Measurements from ENCODE around the gene ZNF331.

- TF ChIP-seq CTCF (IDR thresholded peaks at IDR 0.05; ENCODE audit: insufficient read depth, low read length, poor library complexity, severe bottlenecking): no peak
- TF ChIP-seq EZH2phosphoT487 (conservative IDR thresholded peaks at IDR 0.05; ENCODE audit: low read length): no peak
Measured at GRCh38 chr19:53507523-53508442, 30.2 kb upstream of the ZNF331 start.

Data from SU-DHL-6 (cell line).